GM21515 (cell line): ENCODE data around the gene DLX5.

Experiments
- ATAC-seq: cut with Tn5 transposase; IDR thresholded peaks from one replicate; pipeline ENCODE4 v1.9.1; 2021; ENCODE audit not compliant: unreplicated experiment

Gene DLX5

GRCh38 chr7:97018791-97019531, 5.7 kb downstream of the DLX5 start:
- no peak for ATAC-seq

- ATAC-seq = no peak
Observed at GRCh38 chr7:97018126-97018601, 6.5 kb downstream of the DLX5 start.

GRCh38 chr7:97017192-97018125, 7.2 kb downstream of the DLX5 start:
- no peak for ATAC-seq

- no peak for ATAC-seq
Observed at GRCh38 chr7:97016381-97017191, 8.0 kb downstream of the DLX5 start.

GRCh38 chr7:97015756-97016380, 8.8 kb downstream of the DLX5 start:
- no peak for ATAC-seq

- ATAC-seq = no peak
Observed at GRCh38 chr7:97015279-97015678, 9.4 kb downstream of the DLX5 start.

- no peak for ATAC-seq
Observed at GRCh38 chr7:97014145-97014750, 10.4 kb downstream of the DLX5 start.

- ATAC-seq = no peak
Observed at GRCh38 chr7:97013845-97014134, 10.8 kb downstream of the DLX5 start.

GRCh38 chr7:97013134-97013844, 11.3 kb downstream of the DLX5 start:
- ATAC-seq = no peak

GRCh38 chr7:97012365-97013133, 12.1 kb downstream of the DLX5 start:
- no peak for ATAC-seq

- ATAC-seq = no peak
Observed at GRCh38 chr7:97011536-97012364, 12.9 kb downstream of the DLX5 start.

GRCh38 chr7:97011104-97011503, 13.5 kb downstream of the DLX5 start:
- no peak for ATAC-seq

GRCh38 chr7:97009753-97010732, 14.6 kb downstream of the DLX5 start:
- no peak for ATAC-seq

- ATAC-seq = no peak
Observed at GRCh38 chr7:97008275-97008917, 16.2 kb downstream of the DLX5 start.

GRCh38 chr7:97007583-97007861, 17.1 kb downstream of the DLX5 start:
- ATAC-seq = no peak

GRCh38 chr7:97006816-97007582, 17.6 kb downstream of the DLX5 start:
- ATAC-seq = no peak
